ENCODE results near the gene OR56B4.

GRCh38 chr11:6083129-6083528 is 24.4 kb upstream of the OR56B4 start:
- TF ChIP-seq CTCF (IDR thresholded peaks at IDR 0.05; ENCODE audit: insufficient read depth, low read length) = no peak
- TF ChIP-seq POLR2AphosphoS5 (IDR thresholded peaks at IDR 0.05; ENCODE audit: low read depth) = no peak
